Esophagus (tissue), 2 donors: Measurements from ENCODE around the gene ZC3H12D. TPM values are rescaled to one million over a fixed set of nuclear protein-coding genes. Genes with fewer than 3 reads are reported as not detected.

ENCODE experiments used
- H3K27ac ChIP-seq, 2 donors: one replicate each; pipeline ENCODE4 v1.5.1; 2013; ENCODE audit warnings: low read depth in 2 of 2, mild to moderate bottlenecking in 2 of 2, inconsistent platforms in 1 of 2, low read length in 1 of 2, moderate library complexity in 1 of 2
- H3K27me3 ChIP-seq, 2 donors: one replicate each; pipeline ENCODE4 v1.6.1; 2013; ENCODE audit warnings: low read length in 2 of 2, control low read depth in 1 of 2, mild to moderate bottlenecking in 1 of 2; ENCODE audit not compliant: insufficient read depth in 2 of 2, control insufficient read depth in 1 of 2
- H3K36me3 ChIP-seq, 2 donors: one replicate each; pipeline ENCODE4 v1.6.1; 2013; ENCODE audit warnings: low read length in 1 of 2; ENCODE audit not compliant: control insufficient read depth in 2 of 2, insufficient read depth in 2 of 2
- H3K4me1 ChIP-seq, 2 donors: one replicate each; pipeline ENCODE4 v1.6.1; 2013; ENCODE audit warnings: low read length in 1 of 2; ENCODE audit not compliant: control insufficient read depth in 2 of 2, insufficient read depth in 2 of 2
- H3K4me3 ChIP-seq, 2 donors: one replicate each; pipeline ENCODE4 v1.5.1; 2013; ENCODE audit warnings: low read length in 2 of 2, mild to moderate bottlenecking in 2 of 2, low read depth in 1 of 2, moderate library complexity in 1 of 2
- H3K9me3 ChIP-seq, 2 donors: one replicate each; pipeline ENCODE4 v1.6.1; 2013; ENCODE audit warnings: mild to moderate bottlenecking in 2 of 2, low read depth in 1 of 2, low read length in 1 of 2, moderate library complexity in 1 of 2; ENCODE audit not compliant: control insufficient read depth in 2 of 2, insufficient read depth in 1 of 2
- WGBS, 2 donors: extraction: QIAGEN DNeasy Blood & Tissue Kit; methylation state at CpG; one replicate each; pipeline ENCODE4 v1.1.7; 2013; 5-methylcytosine and 5-hydroxymethylcytosine counted together
- polyA plus RNA-seq, 2 donors: library from polyadenylated mRNA; stranded (reverse); fragments of 200-250 nt; gene quantifications; one replicate each; pipeline ENCODE4 v1.2.3, GENCODE V29; 2013
- donor health status: healthy with polysubstance abuse.
- donor health status: Bipolar disorder and iron deficiency.

Gene ZC3H12D
- polyA plus RNA-seq, 2 donors = 0.20 to 0.29 TPM

DNA sequence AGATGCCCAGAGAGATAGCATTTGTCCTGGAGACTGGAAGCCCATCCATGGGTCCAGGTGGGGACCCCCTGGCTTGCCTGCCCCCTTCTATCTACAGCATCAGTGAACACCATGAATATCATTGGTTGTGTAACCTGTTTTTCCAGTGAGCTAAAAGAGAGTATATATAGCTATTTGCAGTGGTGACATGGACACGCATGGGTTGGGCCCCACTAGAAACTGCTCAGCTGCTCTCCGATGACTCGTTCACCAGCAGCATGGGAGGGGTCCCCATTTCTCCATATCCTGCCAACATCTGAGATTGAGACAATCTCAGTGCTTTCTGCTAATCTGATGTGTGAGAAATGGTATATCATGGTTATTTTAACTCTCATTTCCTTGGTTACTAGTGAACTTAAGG lies 4.0 kb upstream of the ZC3H12D start:
- Histone ChIP-seq H3K36me3 (no peaks in the 10 kb centered on the region), H3K9me3 (no peaks in the 10 kb centered on the region), H3K4me3 (no peak overlapping the region), H3K4me1 (peaks cover 6 to 7% of the 10 kb centered on the region in 2 donors), H3K27me3 (no peaks in the 10 kb centered on the region), H3K27ac (no peak overlapping the region)
- 17 to 53% methylated on average over 3 of the region's 3 CpGs for WGBS, 2 donors

DNA sequence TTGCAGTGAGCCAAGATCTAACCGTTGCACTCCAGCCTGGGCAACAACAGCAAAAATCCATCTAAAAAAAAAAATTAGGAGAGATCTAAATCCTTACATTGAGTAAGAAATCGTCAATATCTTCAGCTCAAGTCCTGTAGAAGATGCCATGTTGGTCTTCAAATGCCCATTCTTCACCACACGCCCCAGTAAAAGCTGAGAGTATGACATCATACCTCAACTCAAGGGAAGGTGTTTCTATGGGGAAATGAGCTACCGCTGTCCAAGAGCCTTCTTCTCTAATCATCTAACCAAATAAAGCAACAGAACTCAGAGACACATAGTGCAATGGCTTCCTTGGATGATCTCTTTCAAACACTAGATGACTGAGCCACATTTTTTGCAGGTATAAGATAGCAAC lies 2.5 kb upstream of the ZC3H12D start:
- no peak overlapping the region for H3K27ac ChIP-seq
- 82 to 85% methylated on average over 4 of the region's 4 CpGs for WGBS, 2 donors
- H3K36me3 ChIP-seq = no peaks in the 10 kb centered on the region
- H3K4me1 ChIP-seq = peaks cover 6 to 7% of the 10 kb centered on the region in 2 donors
- H3K27me3 ChIP-seq = no peaks in the 10 kb centered on the region
- H3K9me3 ChIP-seq = no peaks in the 10 kb centered on the region
- no peak overlapping the region for H3K4me3 ChIP-seq

DNA sequence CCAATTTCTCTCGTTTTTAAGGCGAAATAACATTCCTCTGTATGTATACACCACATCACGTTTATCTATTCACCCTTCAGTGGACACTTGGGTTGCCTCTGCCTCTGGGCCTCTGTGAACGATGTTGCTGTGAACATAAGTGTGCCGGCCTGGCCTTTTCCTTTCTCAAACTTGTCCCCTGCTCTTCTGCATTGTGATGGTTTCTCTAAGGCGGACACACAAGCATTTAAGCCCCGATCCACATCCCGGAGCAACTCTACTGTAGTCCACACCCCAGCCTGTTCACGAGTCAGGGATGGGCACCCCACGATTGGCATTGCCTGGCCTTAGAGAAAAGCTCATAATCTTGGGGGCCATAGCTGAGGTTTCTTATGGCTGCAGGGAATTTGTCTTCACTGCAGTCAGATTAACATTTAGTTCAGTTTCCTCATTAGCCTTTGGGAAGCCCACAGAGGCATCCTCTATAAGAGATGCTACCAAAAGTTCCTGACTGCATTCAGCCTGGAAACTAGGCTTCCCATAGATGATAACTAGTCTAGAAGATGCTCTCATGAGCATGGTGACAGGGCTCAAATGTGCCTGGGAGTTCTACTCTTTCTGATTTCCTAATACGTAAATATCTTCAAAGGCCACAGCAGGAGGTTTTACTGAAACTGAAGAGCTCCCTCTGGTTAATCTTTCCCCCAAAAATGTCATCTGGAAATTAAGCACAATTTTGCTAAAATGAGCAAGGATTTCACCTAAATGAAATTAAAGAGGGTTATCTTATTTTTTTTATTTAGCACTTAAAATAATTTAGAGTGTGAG lies 762 bp downstream of the ZC3H12D start:
- Histone ChIP-seq H3K9me3 (no peaks in the 10 kb centered on the region), H3K36me3 (no peaks in the 10 kb centered on the region), H3K4me3 (no peak overlapping the region), H3K4me1 (peaks cover 6 to 7% of the 10 kb centered on the region in 2 donors), H3K27me3 (no peaks in the 10 kb centered on the region), H3K27ac (peak overlapping the region; percentile 36 to 45)
- WGBS, 2 donors = 79% methylated on average over 11 of the region's 11 CpGs

DNA sequence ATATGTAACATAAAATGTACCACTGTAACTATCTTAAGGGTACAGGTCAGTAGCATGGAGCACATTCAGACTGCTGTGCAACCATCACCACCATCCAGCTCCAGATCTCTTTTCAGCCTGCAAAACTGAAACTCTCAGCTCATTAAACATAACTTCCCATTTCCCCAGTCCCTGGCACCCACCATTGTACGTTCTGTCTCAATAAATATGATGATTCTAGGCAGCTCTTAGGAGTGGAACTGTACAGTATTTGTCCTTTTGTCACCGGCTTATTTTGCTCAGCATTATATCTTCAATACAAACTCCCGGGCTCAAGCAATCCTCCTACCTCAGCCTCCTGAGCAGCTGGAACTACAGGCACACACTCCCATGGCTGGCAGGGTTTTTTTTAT lies 1.5 kb downstream of the ZC3H12D start:
- Histone ChIP-seq H3K9me3 (no peaks in the 10 kb centered on the region), H3K27me3 (no peaks in the 10 kb centered on the region), H3K36me3 (no peaks in the 10 kb centered on the region), H3K27ac (peak overlapping the region in 1 of 2 donors; percentile 4), H3K4me1 (peaks cover 6 to 7% of the 10 kb centered on the region in 2 donors), H3K4me3 (no peak overlapping the region)
- WGBS, 2 donors = 76 to 83% methylated on average over 3 of the region's 3 CpGs

DNA sequence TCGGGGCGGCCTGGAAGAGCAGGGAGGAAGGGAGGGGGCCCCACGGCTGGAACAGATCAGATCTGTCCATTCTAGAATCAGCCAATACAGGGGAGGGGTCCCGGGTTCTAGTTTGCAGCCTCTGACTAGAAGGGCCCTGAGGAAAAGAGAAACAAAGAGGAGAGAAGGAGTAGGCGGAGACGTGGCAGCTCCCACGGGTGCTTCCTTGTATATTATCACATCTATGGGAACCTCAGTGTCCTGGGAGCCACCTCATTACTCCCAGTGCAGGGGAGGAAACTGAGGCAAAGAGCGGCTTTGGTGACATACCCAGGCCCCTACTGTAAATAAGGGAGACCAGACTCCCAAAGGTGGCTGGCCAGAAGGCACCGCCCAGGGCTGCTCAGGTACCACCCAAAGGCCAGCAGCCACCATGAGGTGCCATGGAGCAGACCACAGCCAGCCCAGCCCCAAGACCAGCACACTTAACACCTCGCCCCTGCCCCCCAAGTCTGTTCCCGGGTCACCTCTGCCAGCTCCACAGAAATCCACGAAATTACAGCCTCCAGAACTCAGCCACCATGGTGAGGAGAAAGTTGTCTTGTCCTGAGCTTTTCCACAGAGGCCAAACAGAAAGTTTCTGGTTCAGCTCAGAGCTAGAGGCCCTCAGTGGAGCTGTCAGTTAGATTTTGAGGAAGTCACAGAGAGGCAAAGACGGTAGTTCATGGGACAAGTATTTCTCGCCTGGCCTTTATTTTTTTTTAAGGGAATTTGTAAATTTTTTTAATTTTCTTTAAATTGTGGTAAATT lies 2.1 kb downstream of the ZC3H12D start:
- Histone ChIP-seq H3K9me3 (no peaks in the 10 kb centered on the region), H3K4me3 (peak overlapping the region in 1 of 2 donors; percentile 12), H3K4me1 (peaks cover 5 to 7% of the 10 kb centered on the region in 2 donors), H3K27ac (peak overlapping the region; percentile 38 to 62), H3K36me3 (no peaks in the 10 kb centered on the region), H3K27me3 (no peaks in the 10 kb centered on the region)
- 60 to 68% methylated on average over 14 of the region's 14 CpGs for WGBS, 2 donors

DNA sequence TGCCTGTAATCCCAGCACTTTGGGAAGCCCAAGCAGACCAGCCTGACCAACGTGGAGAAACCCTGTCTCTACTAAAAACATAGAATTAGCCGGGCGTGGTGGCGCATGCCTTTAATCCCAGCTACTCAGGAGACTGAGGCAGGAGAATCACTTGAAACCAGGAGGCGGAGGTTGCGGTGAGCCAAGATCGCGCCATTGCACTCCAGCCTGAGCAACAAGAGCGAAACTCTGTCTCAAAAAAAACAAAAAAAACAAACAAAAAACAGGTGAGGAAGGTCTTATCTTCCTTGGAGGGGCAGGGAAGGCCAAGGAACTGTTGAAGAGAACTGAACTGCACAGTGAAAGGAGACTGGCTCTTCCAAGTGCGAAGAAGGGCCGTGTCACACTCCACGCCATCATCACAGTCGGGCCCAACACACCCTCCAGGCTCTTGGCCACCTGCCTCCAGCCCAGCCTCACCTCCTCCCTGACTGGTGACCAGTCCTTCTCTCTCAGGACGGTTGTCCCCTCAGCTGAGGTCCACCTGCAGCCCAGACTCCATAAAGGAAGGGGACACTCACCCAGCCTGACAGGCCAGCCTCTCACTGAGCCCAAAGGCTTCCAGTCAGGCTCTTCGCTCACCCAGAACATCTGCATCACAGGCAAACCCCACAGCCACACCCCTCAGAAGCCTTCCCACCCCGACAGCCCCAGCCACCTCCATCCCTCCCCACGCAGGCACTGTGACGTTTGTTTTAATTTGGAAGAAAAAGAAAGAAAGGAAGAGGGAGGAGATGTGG lies 4.1 kb downstream of the ZC3H12D start:
- Histone ChIP-seq H3K36me3 (no peaks in the 10 kb centered on the region), H3K27me3 (no peaks in the 10 kb centered on the region), H3K4me1 (peaks cover 3 to 7% of the 10 kb centered on the region in 2 donors), H3K27ac (no peak overlapping the region), H3K4me3 (no peak overlapping the region), H3K9me3 (no peaks in the 10 kb centered on the region)
- WGBS, 2 donors = 84% methylated on average over 18 of the region's 18 CpGs

DNA sequence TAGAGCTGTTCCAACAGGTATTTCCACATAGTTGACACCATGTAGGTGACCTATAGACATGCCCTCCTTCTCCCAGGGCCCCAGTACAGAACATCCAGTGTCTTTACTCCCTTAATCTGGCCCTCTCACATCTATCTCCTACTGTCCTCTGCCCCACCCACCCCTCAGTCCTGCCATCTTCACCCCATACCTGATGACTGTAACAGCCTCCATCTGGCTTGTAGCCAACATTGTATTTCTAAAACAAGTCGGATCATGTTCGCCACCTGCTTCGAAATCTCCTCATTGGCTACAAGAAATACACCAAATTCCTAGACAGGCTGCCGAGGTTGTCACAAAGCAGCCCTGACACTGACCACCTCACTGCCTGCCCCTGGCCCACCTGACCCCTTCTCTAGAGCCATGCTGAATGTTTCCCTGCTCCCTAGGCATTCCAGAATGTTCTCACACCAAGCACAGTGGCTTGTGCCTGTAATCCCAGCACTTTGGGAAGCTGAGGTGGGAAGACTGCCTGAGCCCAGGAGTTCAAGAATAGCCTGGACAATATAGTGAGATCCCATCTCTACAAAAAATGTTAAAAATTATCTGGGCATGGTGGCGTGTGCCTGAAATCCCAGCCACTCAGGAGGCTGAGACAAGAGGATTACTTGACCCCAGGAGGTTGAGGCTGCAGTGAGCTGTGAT lies 6.0 kb downstream of the ZC3H12D start:
- no peak overlapping the region for H3K27ac ChIP-seq
- 82 to 84% methylated on average over 5 of the region's 5 CpGs for WGBS, 2 donors
- no peak overlapping the region for H3K4me3 ChIP-seq

DNA sequence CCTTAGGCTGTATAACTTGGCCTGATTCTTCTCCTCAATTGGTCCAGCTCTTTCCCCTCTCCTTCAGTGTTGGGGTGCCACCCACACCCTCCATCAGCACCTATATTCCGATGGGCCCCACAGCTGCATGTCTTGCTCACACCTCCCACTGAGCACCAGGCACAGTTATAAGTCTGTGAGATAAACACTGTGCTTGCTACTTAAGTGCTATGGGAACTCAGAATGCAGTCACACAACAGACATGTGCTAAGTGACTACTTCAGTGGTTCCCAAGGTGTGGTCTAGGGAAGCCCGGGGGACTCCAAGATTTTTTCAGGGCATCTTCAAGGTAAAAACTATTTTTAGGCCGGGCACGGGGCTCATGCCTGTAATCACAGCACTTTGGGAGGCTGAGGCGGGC lies 7.3 kb downstream of the ZC3H12D start:
- Histone ChIP-seq H3K27ac (no peak overlapping the region), H3K36me3 (no peaks in the 10 kb centered on the region), H3K27me3 (no peaks in the 10 kb centered on the region), H3K4me1 (no peaks in the 10 kb centered on the region), H3K4me3 (no peak overlapping the region), H3K9me3 (no peaks in the 10 kb centered on the region)
- 90 to 91% methylated on average over 5 of the region's 5 CpGs for WGBS, 2 donors

More for the DNA sequence above, 6.0 kb downstream of the ZC3H12D start:
- Histone ChIP-seq H3K9me3 (no peaks in the 10 kb centered on the region), H3K36me3 (no peaks in the 10 kb centered on the region), H3K4me1 (no peaks in the 10 kb centered on the region), H3K27me3 (no peaks in the 10 kb centered on the region)
